Middle frontal gyrus (tissue), 1 donor: ENCODE results near the gene GNG7.
"Not testable (repeated sequence)": the region's sequence is repeated elsewhere in the genome, so short reads cannot be mapped to it uniquely, and the experiment has no call there.

Experiments used
- DNase-seq: peaks from one replicate; pipeline ENCODE4 v3.0.0-alpha.2; 2015; ENCODE audit warnings: low spot score; ENCODE audit errors: extremely low spot score

Gene GNG7

DNA sequence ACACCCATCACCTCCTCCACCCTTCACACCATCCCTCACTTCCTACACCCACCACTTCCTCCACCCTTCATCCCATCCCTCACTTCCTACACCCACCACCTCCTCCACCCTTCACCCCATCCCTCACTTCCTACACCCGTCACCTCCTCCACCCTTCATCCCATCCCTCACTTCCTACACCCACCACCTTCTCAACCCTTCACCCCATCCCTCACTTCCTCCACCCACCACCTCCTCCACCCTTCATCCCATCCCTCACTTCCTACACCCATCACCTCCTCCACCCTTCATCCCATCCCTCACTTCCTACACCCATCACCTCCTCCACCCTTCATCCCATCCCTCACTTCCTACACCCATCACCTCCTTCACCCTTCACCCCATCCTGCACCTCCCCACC is 11.6 kb upstream of the GNG7 start:
- not testable (repeated sequence) for DNase-seq

DNA sequence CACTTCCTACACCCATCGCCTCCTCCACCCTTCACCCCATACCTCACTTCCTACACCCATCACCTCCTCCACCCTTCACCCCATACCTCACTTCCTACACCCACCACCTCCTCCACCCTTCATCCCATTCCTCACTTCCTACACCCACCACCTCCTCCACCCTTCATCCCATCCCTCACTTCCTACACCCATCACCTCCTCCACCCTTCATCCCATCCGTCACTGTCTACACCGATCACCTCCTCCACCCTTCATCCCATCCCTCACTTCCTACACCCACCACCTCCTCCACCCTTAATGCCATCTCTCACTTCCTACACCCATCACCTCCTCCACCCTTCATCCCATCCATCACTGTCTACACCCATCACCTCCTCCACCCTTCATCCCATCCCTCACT is 10.7 kb upstream of the GNG7 start:
- DNase-seq: not testable (repeated sequence)

DNA sequence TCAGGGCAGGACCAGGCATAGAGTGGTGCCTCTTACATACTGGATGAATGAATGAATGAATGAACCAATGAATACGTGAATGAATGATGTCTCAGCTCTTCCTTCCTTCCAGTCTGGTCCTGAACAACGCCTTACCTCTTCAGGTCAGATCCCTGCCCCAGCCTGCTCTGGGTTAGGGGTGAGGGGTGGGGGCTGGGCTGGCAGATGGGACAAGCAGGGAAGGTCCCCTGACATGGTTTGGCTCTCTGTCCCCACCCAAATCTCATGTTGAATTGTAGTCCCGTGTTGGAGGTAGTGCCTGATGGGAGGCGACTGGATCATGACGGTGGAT is 9.3 kb upstream of the GNG7 start:
- no peak for DNase-seq

DNA sequence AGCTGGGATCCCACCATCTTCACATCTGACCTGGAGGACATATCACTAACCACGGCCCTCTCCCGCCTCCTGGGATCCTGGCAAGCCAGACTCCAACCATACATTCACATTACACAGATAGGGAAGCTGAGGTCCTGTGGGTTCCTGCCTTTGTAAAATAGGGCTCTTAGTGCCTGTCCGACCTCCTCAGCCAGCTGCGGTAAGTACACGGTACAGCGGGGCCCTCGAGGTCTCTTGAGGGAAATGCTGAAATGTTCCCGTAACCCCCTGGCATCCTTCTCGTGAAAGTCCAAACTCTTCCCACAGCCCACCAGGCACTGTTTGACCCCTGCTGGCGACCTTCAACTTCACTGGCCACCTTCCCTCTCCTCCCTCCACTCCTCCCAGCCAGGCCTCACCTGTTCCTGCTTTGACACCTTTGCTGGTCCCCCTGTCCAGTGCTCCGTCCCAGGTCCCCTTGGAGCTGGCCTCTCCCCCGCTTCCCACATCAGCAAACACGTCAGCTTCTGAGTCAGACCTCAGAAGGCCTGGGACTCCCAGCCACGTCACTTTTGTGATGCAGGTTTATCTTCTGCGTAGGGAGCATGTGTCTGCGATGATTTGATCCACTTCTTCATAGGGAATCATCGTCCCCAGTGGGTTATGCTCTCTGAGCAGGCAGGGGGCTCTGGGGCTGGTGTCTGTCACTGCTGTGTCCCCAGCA is 8.8 kb upstream of the GNG7 start:
- DNase-seq: no peak

DNA sequence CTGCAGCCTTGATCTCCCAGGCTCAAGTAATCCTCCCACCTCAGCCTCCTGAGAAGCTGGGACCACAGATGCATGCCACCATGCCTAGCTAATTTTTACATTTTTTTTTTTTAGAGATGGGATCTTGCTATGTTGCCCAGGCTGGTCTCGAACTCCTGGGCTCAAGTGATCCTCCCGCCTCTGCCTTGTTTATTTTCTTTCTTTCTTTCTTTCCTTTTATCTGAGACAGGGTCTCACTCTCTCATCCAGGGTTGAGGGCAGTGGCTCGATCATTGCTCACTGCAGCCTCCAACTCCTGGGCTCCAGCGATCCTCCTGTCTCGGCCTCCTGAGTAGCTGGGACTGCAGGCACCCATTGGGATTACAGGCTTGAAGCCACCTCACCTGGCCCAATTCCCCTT is 3.8 kb upstream of the GNG7 start:
- DNase-seq: no peak

GRCh38 chr19:2703691-2704216 is 1.3 kb upstream of the GNG7 start:
- no peak for DNase-seq

- DNase-seq: no peak
These were observed 563 bp upstream of the GNG7 start for GRCh38 chr19:2703077-2703437.

DNA sequence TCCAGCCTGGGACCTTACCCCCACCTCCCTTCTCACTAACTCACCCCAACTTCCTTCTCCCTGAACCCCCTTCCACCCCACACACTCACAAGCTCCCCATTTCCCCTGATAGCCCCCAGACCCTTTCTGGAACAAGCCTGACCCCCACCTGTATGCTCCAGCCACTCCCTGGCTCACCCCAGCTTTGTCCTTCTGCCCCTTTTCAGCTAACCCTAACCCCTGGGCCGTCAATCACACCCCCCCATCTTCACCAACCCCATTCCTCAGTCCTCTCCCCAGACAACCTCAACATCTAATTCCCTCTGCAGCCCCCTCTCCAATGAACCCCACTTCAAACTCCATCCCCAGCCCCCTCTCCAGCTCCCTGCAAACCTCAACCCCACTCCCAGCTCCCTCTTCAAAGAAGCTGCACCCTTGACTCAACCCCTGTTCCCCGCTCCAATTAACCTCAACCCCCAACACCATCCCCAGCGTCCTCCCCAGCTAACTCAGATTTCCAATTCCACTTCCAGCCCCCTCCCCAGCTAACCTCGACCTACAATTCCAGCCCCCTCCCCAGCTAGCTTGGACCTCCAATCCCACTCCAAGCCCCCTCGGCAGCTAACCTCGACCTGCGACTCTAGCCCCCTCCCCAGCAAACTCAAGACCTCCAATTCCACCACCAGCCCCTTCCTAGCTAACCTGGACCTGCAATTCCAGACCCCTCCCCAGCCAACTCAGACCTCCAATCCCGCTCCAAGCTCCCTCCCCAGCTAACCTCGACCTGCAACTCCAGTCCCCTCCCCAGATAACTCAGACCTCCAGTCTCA is 929 bp downstream of the GNG7 start:
- no peak for DNase-seq

DNA sequence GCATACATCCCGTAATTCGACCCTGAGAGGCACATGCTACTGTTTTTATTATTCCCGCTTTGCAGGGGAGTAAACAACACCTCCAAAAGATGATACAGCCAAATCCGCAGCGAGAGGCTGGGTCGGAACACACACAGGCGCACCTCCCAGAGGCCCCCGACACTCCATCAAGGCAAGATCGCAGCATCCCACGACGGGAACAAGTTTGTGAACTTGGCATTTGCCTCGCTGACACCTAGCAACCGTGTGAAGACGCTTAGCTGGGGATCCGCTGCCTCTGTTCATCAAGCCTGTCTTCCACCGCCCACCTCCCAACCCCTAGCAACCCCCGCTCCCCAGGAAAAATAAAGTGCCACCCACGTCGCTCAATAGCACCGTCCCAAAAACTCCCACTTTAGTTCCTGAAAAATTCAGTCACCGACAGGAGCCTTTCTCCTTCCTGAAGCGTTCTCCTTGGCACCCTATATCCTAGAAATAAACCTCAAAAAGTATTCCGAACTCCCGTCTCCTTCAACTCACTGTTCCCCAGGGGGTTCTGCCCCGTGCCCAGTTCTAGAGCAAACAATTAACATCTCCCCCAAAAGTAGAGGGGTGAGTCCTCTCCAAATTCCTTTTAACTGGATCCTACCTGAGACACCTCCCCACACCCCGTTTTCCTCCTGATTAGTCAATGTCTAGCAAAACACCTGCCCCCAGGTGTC is 1.7 kb downstream of the GNG7 start:
- no peak for DNase-seq

DNA sequence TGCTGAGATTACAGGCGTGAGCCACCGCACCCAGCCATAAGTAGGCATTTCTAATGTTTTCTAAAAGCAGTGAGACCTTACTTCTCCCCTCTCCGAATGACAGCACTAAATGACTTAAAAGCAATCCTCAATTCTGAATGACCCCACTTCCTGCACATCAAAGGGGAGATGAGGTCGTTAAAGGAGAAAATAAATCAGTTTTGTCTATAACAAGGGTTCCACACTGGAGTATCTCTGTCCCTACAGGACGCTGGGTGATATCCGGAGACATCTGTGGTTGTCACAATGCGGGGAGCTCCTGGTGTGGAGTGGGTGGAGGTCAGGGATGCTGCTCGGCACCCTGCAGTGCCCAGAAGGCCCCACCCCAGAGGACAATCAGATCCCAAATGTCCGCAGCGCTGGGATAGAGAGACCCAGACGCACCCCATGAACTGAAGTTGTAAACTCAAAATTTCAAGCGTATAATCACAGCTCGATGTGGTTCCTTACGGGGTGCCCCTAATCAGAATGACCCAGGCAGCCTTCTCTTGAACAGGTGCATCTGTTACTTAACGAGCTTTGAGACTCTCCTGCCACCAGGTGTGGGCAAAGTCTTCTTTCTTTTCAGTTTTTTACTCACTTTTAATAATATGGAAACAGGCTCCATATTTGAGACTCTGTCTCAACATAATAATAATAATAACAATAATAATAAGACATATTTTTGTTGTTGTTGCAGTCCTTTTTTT is 2.9 kb downstream of the GNG7 start:
- no peak for DNase-seq

GRCh38 chr19:2694196-2694595 is 8.3 kb downstream of the GNG7 start:
- DNase-seq: no peak

DNA sequence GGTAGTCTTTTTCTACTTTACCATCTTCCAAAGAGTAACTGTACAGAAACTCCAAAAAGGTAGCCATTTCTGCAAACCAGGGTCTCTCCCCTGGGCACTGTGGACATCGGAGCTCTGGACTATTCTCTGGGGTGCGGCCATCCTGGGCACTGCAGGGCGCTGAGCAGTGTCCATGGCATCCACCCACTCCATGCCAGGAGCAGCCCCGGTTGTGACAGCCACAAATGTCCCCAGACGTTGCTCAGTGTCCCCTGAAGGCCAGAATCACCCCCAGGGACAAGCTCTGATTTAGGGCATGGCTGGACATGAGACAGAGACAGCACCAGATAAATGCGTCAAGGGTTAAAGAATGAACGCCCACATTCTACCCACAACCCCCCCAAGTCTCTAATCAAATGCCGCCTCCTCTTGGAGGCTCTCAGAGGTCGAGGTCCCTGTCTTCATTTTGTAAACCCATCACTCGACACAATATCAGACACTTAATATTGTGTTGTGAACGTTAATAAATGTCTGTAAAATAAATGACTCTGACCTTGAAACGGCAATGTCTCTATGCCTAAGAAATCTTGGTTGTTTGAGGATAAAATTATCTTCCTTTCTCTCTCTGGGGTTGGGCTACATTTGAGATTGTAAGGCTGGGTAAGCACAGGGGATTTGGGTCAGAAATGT is 8.9 kb downstream of the GNG7 start:
- DNase-seq: no peak

DNA sequence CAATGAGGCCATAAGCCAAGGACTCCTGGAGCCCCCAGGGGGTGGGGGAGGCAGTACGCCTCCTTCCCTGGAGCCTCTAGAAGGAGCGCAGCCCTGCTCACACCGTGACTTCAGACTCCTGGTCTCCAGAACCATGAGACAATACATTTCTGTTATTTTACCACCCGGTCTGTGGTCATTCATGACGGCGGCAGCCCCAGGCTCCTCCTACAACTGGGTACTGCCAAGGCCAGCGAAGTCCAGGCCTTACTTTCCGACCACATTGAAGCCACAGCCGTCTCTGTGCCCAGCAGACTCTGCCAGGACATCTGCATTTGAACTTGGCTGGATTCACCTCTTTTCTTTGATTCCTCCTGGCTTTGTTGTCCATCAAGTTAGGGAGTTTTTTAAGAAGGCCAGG is 10.5 kb downstream of the GNG7 start:
- no peak for DNase-seq

DNA sequence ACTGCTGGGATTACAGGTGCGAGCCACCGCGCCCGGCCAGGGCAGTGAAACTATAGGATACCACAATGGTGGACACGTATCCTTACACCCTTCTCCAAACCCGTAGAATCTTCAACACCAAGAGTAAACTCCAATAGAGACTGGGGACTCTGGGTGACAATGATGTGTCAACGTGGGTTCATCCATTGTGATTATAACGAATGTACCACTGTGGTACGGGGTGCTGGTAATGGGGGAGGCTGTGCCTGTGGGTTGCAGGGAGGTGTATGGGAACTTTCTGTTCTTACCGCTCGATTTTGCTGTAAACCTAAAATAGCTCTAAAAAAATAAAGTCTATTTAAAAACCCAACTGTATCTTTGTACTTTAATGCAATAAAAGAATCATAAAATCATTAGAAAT is 11.6 kb downstream of the GNG7 start:
- DNase-seq: no peak

GRCh38 chr19:2686360-2686759 is 16.1 kb downstream of the GNG7 start:
- no peak for DNase-seq

DNA sequence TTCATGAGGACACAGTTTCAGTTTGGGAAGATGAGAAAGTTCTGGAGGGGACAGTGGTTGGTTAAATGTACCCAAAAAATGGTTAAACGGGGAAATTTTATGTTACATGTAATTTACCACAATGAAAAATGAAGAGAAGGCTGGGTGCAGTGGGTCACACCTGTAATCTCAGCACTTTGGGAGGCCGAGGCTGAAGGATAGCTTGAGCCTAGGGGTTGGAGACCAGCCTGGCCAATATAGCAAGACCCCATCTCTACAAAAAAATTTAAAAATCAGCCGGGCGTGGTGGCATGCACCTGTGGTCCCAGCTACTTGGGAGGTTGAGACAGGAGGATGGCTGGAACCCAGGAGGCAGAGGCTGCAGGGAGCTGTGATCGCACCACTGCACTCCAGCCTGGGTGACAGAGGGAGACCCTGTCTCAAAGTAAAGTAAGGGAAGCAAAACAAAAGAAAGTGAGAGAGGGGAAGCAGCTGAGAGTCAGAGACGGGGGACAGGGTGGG is 17.2 kb downstream of the GNG7 start:
- no peak for DNase-seq

GRCh38 chr19:2683430-2684003 is 19.0 kb downstream of the GNG7 start:
- DNase-seq: no peak

DNA sequence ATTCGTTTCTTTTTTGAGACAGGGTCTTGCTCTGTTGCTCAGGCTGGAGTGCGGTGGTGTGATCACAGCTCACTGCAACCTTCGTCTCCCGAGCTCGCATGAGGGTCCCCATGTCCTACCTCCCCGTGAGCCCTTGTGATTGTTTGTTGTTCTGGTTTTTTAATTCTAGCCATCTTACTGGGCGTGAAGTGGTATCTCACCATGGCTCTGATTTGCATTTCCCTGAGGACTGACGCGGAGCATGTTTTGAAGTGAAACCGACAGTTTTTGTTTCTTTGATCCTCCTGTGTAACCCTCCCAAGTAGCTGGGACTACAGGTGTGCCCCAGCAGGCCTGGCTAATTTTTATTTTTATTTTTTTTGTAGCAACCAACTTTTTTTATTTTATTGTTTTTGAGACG is 21.7 kb downstream of the GNG7 start:
- DNase-seq: no peak

DNA sequence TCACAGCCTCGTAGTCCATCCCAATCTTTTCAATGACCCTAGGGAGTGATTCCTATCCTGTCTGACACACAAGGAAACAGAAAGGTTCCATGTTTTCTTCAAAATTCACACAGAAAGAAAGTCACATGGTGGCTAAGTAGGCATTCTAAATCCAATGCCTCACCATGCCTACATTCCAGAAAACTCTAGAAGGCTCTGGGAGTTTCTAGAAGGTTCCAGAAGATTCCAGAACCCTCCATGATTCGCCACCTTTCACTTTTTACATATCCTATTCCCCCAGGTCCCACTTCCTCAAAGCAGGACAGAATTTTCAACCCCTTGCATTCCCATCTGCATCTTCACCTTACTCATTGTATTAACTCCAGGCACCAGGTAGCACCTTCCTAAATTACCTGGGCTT is 23.1 kb downstream of the GNG7 start:
- DNase-seq: no peak

DNA sequence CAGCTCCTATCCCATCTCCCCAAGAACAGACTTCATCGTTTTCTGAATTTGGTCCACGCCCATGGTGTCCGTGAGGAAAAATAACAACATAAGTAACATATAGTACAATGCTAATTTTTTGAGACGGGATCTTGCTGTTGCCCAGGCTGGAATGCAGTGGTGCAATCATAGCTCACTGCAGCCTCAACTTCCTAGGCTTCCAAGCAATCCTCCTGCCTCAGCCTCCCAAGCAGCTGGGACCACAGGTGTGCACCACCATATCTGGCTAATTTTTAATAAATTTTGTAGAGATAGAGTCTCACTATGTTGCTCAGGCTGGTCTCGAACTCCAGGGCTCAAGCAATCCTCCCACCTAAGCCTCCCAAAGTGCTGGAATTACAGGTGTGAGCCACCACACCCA is 23.5 kb downstream of the GNG7 start:
- not testable (repeated sequence) for DNase-seq
